ENCODE measurements around the gene ABHD17A.

The ABHD17A gene

DNA sequence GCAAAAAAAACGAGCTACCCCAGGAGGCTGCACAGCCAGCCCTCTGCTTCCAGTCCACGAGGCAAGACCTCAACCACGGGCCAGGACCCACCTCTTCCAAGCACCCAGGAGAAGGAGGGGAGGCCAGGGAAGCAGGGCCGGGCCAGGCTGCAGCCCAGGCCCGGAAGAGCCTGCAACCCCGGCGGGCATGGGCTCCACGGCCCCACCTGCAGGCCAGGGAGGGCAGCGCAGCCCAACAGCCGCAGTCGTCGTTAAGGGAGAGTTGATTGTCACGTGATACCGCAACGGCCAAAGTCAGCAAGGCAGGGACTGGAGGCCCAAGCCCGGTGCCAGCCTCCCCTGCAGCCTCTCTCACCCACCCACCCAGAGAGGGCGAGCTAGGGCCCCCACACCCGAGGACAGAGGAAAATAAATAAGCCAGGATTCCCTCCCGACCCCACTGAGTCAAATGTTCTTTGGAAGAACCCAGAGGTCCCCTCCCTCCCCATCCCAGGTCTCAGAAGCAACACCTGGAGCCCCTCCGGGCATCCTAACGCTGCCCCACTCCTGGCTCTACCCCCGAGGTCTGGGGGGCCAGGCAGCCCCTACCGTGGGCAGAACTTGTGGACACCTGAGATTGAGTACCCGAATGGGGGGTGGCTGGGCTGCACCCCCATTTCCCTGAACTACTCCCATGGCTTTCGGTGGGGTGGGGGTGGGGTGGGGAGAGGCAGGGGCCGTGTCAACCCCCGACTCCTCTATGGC, 31.8 kb downstream of the ABHD17A start:
- H3K36me3 Mint-ChIP-seq = peaks cover 13 to 20% of the 10 kb centered on the region in 2 donors
- DNase-seq = peak; percentile 75
- H3K4me1 Mint-ChIP-seq = peaks cover 36 to 87% of the 10 kb centered on the region in 2 donors
- H3K4me3 Mint-ChIP-seq = peak overlapping the region; percentile 39 to 67
- ATAC-seq (replicated peaks) = peak; percentile 5 to 14
- H3K9me3 Mint-ChIP-seq = no peaks in the 10 kb centered on the region
- H3K27me3 Mint-ChIP-seq = no peaks in the 10 kb centered on the region
- H3K27ac Mint-ChIP-seq = peak overlapping the region; percentile 73

DNA sequence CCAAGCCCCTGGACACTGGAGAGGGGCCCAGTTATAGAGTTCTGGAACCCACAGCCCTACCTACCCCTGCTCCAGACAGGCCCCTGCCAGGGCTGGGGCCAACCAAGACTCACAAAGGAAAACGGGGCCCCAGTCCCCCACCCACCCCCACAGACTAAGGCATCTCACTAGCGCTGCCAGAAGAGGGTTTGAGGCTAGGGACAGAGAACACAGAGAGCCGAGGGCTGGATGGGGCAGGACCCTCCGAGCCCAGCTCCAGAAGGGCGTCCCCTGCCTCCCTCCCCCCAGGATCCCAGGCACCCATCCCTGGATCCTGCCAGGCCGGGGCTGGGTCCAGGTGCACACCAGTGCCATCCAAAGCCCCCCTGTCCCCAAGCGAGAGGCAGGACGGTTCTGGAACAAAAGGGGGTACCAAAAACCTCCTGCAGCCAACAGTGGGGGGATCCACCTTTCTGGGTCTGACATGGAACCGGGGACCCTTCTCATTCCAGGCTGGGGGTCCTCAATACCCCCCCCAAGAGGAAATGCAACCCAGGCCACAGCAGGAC, 32.6 kb downstream of the ABHD17A start:
- H3K27ac Mint-ChIP-seq = peak overlapping the region; percentile 51

DNA sequence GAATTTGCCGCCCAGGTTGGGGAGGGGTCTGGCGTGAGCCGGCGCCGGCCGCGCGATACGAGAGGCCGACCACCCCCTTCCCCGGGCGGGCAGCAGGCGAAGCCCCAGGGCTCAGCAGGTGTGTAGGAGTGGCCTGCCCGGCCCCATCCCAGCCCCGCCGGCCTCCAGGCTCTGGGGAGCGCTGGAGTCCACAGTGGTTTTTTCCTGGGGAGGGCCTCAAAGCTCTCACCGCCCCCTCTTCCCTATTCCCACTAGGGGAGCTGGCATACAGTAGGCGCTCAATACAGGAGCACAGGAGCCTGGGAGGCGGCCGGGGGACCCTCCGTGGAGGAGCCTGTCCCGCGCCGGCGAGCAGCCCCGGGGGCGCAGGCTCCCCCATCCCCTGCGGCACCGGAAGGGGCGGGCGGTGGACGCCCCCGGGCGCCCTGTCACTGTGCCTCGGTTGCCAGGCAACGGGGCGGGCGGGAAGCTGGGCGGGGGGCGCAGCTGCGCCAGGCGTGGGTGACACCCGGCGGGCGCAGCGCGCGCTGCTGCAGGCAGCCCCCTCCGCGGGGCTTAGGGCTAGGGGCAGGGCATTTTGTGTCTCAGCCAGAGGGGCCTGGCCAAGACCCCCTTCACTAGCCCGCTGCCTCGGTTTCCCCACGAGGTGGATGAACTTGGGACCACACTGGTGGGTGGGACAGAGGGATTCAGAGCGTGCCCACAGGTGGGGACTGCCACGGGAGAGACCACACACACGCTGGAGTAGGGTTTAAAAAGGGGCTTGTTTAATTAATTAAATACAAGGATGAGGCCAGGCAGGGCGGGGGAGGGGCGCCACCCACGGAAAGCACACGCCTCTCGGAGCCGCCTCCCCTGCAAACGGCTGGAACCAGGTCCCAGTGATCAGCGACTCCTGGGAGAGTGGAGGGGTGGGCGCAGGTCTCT, 33.4 kb downstream of the ABHD17A start:
- H3K27ac Mint-ChIP-seq = peak overlapping the region; percentile 51
- peak overlapping the region in 1 of 2 donors; percentile 53 for H3K4me3 Mint-ChIP-seq
- H3K9me3 Mint-ChIP-seq = no peaks in the 10 kb centered on the region
- peaks cover 20 to 26% of the 10 kb centered on the region in 2 donors for H3K36me3 Mint-ChIP-seq
- peaks cover 38 to 80% of the 10 kb centered on the region in 2 donors for H3K4me1 Mint-ChIP-seq
- no peaks in the 10 kb centered on the region for H3K27me3 Mint-ChIP-seq
- no peak for DNase-seq
- ATAC-seq (replicated peaks) = no peak

More for the DNA sequence above, 32.6 kb downstream of the ABHD17A start:
- no peaks in the 10 kb centered on the region for H3K9me3 Mint-ChIP-seq
- H3K4me1 Mint-ChIP-seq = peaks cover 32 to 80% of the 10 kb centered on the region in 2 donors
- no peaks in the 10 kb centered on the region for H3K27me3 Mint-ChIP-seq
- peaks cover 15 to 22% of the 10 kb centered on the region in 2 donors for H3K36me3 Mint-ChIP-seq
- no peak for ATAC-seq (replicated peaks)
- no peak for DNase-seq
- peak overlapping the region in 1 of 2 donors; percentile 53 for H3K4me3 Mint-ChIP-seq

DNA sequence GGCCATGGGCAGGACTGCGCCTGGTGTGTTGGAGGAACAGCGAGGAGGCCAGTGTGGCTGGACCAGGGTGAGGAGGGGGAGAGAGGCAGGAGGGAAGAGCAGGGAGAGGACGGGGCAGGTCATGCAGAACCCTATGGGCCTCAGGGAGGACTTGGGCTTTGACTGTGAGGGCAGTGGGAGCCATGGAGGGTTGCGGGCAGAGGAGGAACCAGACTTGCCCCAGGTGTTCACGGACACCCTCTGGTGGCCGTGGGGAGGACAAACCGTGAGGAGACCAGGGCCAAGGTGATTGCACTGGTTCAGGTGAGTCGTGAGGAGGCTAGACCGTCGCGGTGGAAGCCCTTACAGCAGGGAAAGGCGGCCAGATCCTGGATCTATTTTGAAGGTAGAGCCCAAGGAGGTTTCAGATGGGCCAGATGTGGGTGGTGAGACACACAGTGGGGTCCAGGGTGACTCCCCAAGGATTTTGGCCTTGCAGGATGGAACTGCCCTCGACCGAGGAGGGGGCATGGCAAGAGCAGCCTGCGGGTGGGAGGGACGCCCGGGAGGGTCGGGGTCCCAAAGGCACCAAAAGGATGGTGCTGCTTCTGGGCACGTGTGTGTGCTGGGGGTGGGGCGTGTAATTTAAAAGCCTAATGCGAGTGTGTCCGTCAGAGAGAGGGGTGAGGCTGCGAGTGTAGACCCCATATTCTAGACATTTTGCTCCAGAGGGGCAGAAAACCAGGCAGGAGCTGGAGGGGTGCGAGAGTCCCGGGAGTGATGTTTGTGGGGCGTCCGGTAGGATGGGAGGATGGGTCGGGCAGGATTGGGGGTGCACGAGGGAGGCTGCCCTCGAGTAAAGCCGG, 34.3 kb downstream of the ABHD17A start:
- H3K4me1 Mint-ChIP-seq = peaks cover 43 to 82% of the 10 kb centered on the region in 2 donors
- no peaks in the 10 kb centered on the region for H3K27me3 Mint-ChIP-seq
- no peaks in the 10 kb centered on the region for H3K9me3 Mint-ChIP-seq
- DNase-seq (no peak), ATAC-seq (replicated peaks) (no peak)
- peak overlapping the region; percentile 53 to 56 for H3K4me3 Mint-ChIP-seq
- peak overlapping the region; percentile 77 for H3K27ac Mint-ChIP-seq
- H3K36me3 Mint-ChIP-seq = peaks cover 20 to 29% of the 10 kb centered on the region in 2 donors

DNA sequence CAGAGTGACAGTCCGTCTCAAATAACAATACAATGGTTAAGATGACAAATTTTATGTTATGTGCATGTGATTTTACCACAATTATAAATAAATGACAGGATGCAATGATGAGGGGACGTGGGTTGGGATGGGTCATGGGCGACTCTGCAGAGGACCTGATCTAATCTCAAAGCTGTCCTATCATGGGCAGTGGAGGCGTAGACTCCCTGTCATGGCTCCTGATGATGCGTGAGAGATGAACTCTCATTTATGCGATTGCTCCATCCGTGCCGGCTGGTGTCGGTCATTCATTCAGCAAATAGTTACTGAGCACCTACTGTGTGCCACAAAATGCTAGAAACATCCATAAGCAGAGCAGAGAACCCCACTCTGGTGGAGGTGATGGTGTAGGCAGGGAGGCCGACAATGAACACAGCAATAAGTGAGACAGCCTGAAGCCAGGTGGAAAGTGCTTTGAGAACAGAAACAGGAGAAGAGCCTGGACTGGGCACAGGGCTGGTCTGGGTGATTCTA, 35.4 kb downstream of the ABHD17A start:
- Mint-ChIP-seq H3K27ac (peak overlapping the region; percentile 79), H3K36me3 (peaks cover 18 to 33% of the 10 kb centered on the region in 2 donors), H3K9me3 (no peaks in the 10 kb centered on the region), H3K4me3 (peak overlapping the region; percentile 26 to 56), H3K4me1 (peaks cover 44 to 85% of the 10 kb centered on the region in 2 donors), H3K27me3 (no peaks in the 10 kb centered on the region)
- DNase-seq (no peak), ATAC-seq (replicated peaks) (no peak)

DNA sequence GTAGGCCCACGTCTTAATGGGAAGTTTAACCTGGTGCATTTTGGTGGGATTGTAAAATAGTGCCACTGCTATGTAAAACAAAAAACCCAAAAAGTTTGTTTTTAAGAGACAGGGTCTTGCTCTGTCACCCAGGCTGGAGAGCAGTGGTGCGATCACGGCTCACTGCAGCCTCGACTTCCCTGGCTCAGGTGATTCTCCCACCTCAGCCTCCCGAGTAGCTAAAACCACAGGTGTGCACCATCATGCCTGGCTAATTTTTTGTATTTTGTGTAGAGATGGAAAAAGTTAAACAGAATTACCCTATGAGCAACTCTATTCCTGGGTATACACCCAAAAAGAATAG, 36.2 kb downstream of the ABHD17A start:
- Mint-ChIP-seq H3K4me3 (peak overlapping the region; percentile 79 to 84), H3K36me3 (peaks cover 19 to 37% of the 10 kb centered on the region in 2 donors), H3K27ac (peak overlapping the region; percentile 95), H3K9me3 (no peaks in the 10 kb centered on the region), H3K4me1 (peaks cover 45 to 84% of the 10 kb centered on the region in 2 donors), H3K27me3 (no peaks in the 10 kb centered on the region)
- ATAC-seq (replicated peaks) = no peak
- DNase-seq = no peak

DNA sequence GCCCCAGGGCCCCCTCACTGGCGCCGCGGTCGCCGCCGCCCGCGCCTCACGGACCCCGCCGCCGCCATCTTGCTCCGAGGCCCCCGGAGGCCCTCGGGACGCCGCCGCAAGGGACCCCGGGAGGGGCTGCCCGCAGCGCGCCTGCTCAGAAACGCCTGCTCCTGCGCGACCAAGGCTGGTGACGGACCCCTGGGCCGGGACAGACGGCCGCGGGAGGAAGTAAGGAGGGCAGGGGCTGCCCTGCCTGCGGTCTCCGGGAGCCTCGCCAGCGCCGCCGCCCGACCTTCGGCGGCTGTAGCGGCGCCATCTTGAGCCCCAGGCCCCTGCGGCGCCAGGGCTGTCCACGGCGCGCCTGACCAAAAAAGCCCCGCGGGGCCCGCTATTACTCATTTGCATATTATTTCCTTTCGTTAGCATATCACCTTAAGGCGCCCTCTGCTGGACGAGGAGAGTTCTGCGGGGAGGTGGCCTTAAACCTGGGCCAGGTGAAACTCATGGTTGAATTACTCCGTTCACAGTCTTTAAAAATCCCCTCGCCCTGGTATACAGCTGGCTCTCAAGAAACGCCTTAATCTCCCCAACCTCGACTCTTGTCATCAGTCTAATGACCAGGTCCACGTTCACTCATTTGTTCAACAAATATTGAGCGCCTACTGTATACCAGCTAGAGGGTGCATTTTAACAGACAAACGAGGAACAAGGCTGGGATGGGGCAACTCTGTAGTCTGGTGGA, 36.7 kb downstream of the ABHD17A start, which contains the start of gene REXO1:
TSS of gene REXO1 (minus strand) at position 85 of the 733 bp plus-strand sequence. CDS start 125 bp downstream, outside the sequence.
- DNase-seq (peak; percentile 96), ATAC-seq (replicated peaks) (peak; percentile 78 to 84)
- peaks cover 45 to 87% of the 10 kb centered on the region in 2 donors for H3K4me1 Mint-ChIP-seq
- H3K9me3 Mint-ChIP-seq = no peaks in the 10 kb centered on the region
- H3K27me3 Mint-ChIP-seq = no peaks in the 10 kb centered on the region
- H3K4me3 Mint-ChIP-seq = peak within 1 kb of the TSS; percentile 91 to 95
- peaks cover 20 to 36% of the 10 kb centered on the region in 2 donors for H3K36me3 Mint-ChIP-seq
- peak within 1 kb of the TSS; percentile 98 for H3K27ac Mint-ChIP-seq

DNA sequence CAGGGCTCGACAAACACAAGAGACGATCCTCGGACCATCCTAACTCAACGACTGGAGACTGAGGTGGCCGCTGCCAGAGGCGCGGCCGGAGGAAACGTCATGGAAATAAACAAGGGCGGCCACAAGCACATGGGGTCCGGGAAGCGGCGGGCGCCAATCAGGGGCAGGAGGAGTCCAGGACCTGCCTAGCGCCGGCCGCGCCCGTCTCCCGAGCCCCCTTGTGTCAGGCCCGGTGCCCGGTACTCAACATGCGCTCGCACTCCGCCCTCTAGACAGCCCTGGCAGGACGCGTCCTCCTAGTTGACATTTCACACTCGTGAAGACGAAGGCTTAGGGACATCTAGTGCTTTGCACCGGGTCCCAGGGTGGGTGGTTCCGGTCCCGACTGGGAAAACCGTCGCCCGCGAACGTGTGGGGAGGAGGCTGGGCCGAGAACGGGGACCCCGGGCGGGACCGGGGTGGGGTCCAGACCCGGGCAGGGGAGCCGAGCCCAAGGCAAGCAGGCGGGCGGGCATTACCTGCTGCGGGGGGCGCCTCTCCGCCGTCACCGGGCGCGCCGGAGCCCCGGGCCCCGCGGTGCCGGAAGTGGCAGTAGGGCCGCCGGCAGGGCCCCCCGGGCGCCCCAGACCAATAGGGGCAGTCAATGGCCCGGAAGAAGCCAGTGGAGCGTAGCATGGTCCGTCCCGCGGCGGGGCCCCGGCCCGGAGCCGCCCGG, 37.5 kb downstream of the ABHD17A start:
- H3K4me1 Mint-ChIP-seq = peaks cover 40 to 83% of the 10 kb centered on the region in 2 donors
- DNase-seq (no peak), ATAC-seq (replicated peaks) (peak; percentile 43 to 45)
- peak overlapping the region; percentile 91 to 95 for H3K4me3 Mint-ChIP-seq
- H3K9me3 Mint-ChIP-seq = no peaks in the 10 kb centered on the region
- H3K27me3 Mint-ChIP-seq = no peaks in the 10 kb centered on the region
- peak overlapping the region; percentile 98 for H3K27ac Mint-ChIP-seq
- H3K36me3 Mint-ChIP-seq = peaks cover 17 to 31% of the 10 kb centered on the region in 2 donors

DNA sequence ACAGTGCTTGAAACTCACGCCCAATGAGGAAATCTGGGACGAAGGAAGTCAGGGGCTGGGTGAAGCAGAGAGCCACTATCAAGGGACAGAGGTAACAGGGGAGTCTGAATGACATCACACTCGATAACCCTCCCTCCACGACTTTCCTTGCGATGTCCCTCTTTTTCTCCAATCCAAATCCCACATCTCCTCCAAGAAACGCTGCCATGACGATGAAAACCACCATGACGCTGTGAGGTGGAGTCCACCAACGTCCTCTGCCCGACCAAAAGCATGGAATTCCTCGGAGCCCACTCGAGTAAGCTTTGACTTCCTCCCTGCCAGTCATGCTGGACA, 38.0 kb downstream of the ABHD17A start:
- H3K4me1 Mint-ChIP-seq = peaks cover 40 to 83% of the 10 kb centered on the region in 2 donors
- ATAC-seq (replicated peaks) (no peak), DNase-seq (no peak)
- H3K9me3 Mint-ChIP-seq = no peaks in the 10 kb centered on the region
- H3K4me3 Mint-ChIP-seq = peak overlapping the region; percentile 91 to 95
- H3K36me3 Mint-ChIP-seq = peaks cover 17 to 31% of the 10 kb centered on the region in 2 donors
- H3K27ac Mint-ChIP-seq = peak overlapping the region; percentile 98
- no peaks in the 10 kb centered on the region for H3K27me3 Mint-ChIP-seq

DNA sequence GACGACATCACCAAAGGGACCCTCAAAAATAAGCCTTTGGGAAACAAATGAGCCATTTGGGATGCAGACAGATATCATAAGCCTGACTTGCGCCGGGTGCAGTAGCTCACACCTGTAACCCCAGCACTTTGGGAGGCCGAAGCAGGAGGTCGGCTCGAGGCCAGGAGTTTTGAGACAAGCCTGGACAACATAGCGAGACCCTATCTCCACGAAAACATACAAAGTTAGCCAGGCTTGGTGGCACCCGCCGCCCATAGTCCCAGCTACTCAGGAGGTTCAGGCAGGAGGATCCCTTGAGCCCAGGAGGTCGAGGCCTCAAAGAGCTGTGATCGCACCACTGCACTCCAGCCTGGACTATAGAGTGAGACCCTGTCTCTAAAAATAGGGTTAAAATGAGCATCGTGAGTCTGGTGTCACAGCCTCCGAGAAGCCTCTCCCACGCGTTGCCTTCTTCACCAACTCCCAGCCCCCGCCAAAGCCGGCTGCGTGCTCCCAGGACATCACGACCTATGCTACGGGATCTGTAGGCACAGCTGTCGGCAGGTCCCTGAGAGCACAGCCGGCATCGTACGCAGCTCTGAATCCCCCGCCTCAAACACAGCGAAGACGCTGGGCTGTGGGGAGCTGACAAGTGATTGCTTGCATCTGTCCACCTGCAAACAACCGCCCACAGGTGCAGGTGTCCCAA, 38.6 kb downstream of the ABHD17A start:
- H3K27me3 Mint-ChIP-seq = no peaks in the 10 kb centered on the region
- no peaks in the 10 kb centered on the region for H3K9me3 Mint-ChIP-seq
- H3K4me3 Mint-ChIP-seq = peak overlapping the region; percentile 91 to 95
- peaks cover 43 to 86% of the 10 kb centered on the region in 2 donors for H3K4me1 Mint-ChIP-seq
- ATAC-seq (replicated peaks) = no peak
- peaks cover 17 to 31% of the 10 kb centered on the region in 2 donors for H3K36me3 Mint-ChIP-seq
- no peak for DNase-seq
- peak overlapping the region; percentile 98 for H3K27ac Mint-ChIP-seq

DNA sequence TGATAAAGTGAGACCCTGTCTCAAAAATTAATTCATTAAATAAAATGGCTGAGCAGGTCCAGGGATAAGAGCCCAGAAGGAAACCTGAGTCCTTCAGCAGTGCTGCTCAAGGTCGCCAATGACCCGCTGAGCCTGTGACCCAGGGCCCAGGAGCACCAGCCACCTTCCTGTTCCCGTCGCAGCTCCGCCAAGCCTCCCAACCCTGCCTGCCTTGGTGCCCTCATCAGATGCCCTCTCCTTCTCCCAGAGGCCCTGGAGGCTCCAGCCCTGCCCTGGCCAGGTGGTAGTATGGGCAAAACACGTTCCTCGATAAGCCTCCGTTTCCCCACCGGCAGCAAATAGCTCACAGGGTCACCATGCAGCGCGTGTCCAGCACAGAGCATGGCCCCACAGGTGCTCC, 39.7 kb downstream of the ABHD17A start:
- peak overlapping the region; percentile 57 for H3K27ac Mint-ChIP-seq
- DNase-seq (no peak), ATAC-seq (replicated peaks) (no peak)
- H3K36me3 Mint-ChIP-seq = peaks cover 11 to 28% of the 10 kb centered on the region in 2 donors
- H3K4me1 Mint-ChIP-seq = peaks cover 43 to 86% of the 10 kb centered on the region in 2 donors
- H3K27me3 Mint-ChIP-seq = no peaks in the 10 kb centered on the region
- no peak overlapping the region for H3K4me3 Mint-ChIP-seq
- H3K9me3 Mint-ChIP-seq = no peaks in the 10 kb centered on the region

DNA sequence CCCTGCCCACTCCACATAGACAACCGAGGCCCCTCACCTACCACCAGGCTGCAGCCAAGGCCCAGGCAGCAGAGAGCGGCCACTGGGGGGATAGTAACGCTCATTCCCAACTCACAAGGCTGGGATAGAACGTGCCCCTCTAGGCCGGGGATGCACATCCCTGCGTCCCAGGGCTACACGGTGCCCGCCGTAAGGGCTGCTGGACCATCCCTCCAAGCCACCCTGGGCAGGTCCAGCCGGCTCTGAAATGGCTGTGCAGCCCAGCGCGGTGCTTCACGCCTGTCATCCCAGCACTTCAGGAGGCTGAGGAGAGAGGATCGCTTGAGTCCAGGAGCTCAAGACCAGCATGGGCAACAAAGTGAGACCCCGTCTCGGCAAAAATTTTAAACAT, 40.2 kb downstream of the ABHD17A start:
- Mint-ChIP-seq H3K27ac (no peak overlapping the region), H3K27me3 (no peaks in the 10 kb centered on the region), H3K9me3 (no peaks in the 10 kb centered on the region), H3K4me1 (peaks cover 45 to 86% of the 10 kb centered on the region in 2 donors), H3K36me3 (peaks cover 12 to 30% of the 10 kb centered on the region in 2 donors), H3K4me3 (no peak overlapping the region)
- ATAC-seq (replicated peaks) (no peak), DNase-seq (no peak)

Measured in stimulated activated naive B cell treated with anti-CD40 and anti-IgM and Interleukin-4, amounts not matched to agents 10 μg/mL and 1 μg/mL and 100 μg/mL, for 72 hours (primary cell).